Upper lobe of left lung (tissue), 6 donors: ENCODE results near the gene ZNF423. TPM values are rescaled to one million over a fixed set of nuclear protein-coding genes. Genes with fewer than 3 reads are reported as not detected.

Experiments
- ATAC-seq, 2 donors: fragments of 200-7000 bp; cut with Tn5 transposase; one replicate each; pipeline ENCODE4 v1.9.1; 2022; ENCODE audit warnings: mild to moderate bottlenecking in 2 of 2, moderate library complexity in 2 of 2; ENCODE audit not compliant: low FRiP score in 2 of 2
- DNase-seq, 2 donors: peaks; one replicate each; pipeline ENCODE4 v3.0.0-alpha.2; 2019 to 2020
- H3K27ac ChIP-seq, 4 donors: fragments of 200-600 bp; sonication (generic); one replicate each; pipeline ENCODE4 v1.5.1; 2016 to 2019
- H3K27me3 ChIP-seq, 4 donors: fragments of 200-600 bp; sonication (generic); one replicate each; pipeline ENCODE4 v1.5.1; 2017 to 2019
- H3K36me3 ChIP-seq, 4 donors: fragments of 200-600 bp; sonication (generic); one replicate each; pipeline ENCODE4 v1.5.1; 2016 to 2019
- H3K4me1 ChIP-seq, 4 donors: fragments of 200-600 bp; sonication (generic); one replicate each; pipeline ENCODE4 v1.5.1; 2018 to 2019
- H3K4me3 ChIP-seq, 4 donors: fragments of 200-600 bp; sonication (generic); one replicate each; pipeline ENCODE4 v1.5.1; 2017 to 2019; ENCODE audit warnings: mild to moderate bottlenecking in 2 of 4, moderate library complexity in 1 of 4
- H3K9me3 ChIP-seq, 4 donors: fragments of 200-600 bp; sonication (generic); one replicate each; pipeline ENCODE4 v1.5.1; 2018 to 2019
- EP300 ChIP-seq, 4 donors: sonication (generic); formaldehyde crosslinking; IDR thresholded peaks; one replicate each; pipeline ENCODE4 v1.5.1; 2017; ENCODE audit warnings: antibody characterized with exemption in 4 of 4, control low read depth in 2 of 4
- POLR2A ChIP-seq, 4 donors: fragments of 450-650 bp; IDR thresholded peaks; one replicate each; pipeline ENCODE4 v1.5.1; 2016 to 2017; ENCODE audit warnings: antibody characterized with exemption in 4 of 4, mild to moderate bottlenecking in 2 of 4
- POLR2AphosphoS5 ChIP-seq, 2 donors: sonication (generic); formaldehyde crosslinking; IDR thresholded peaks; one replicate each; pipeline ENCODE4 v1.5.1; 2017; ENCODE audit warnings: antibody characterized with exemption in 2 of 2
- WGBS, 2 donors: methylation state at CpG; one replicate each; pipeline ENCODE4 v1.1.5; 2017 to 2018; 5-methylcytosine and 5-hydroxymethylcytosine counted together
- total RNA-seq, 6 donors: library from RNA; depleted of rRNA in 4 of 6; stranded (reverse); fragments of >200 nt in 4 of 6; gene quantifications; one replicate each; pipeline versions ENCODE4 v1.1.0 to v1.2.1, GENCODE V29; 2016 to 2021
- TF ChIP-seq, protein P1 (sequence below), 6 experiments: fragments of 450-650 bp in 4 of 6; fragments of 200-600 bp in 2 of 6; sonication (generic) in 2 of 6; IDR thresholded peaks; one replicate each; pipeline ENCODE4 v1.5.1; 2016 to 2019; ENCODE audit warnings: antibody characterized with exemption in 6 of 6
- donor health status: DM: no; HTN: no; CAD: no; lungs with moderate emphysema.
- donor health status: DM: no; HTN: yes; CAD: no; lungs with severe emphysema.

ZNF423 gene
- total RNA-seq, 6 donors from 2014 or later: 4.1 to 11.4 (median 6.7) TPM

DNA sequence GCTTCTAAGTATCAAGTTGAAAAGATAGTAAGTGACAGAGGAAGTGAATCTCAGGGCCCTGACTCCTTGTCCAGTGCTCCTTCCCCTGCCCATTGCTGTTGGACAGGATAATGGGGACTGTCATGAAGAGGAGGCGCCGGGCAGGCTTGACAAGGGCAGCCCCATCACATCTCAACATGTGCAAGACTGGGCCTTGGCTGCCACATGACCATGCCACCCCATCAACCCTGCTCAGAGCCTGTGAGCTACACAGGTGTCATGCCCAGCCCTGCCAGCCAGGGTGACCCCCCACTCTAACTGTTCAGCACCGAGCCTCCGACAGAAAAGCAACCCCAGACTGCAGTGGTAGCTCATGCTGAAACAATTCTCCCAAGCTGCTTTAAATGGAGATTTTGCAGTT, 310.7 kb downstream of the ZNF423 start:
- DNase-seq (no peak), ATAC-seq (no peak)
- Histone ChIP-seq H3K36me3 (no peaks in the 10 kb centered on the region), H3K4me3 (no peak overlapping the region), H3K27me3 (no peaks in the 10 kb centered on the region), H3K9me3 (no peaks in the 10 kb centered on the region), H3K27ac (no peak overlapping the region), H3K4me1 (no peaks in the 10 kb centered on the region)
- WGBS, 2 donors: 94 to 100% methylated on average over 1 to 4 of the region's 4 CpGs
- TF ChIP-seq POLR2AphosphoS5 (IDR thresholded peaks at IDR 0.05) (no peak), POLR2A (IDR thresholded peaks at IDR 0.05) (no peak), EP300 (IDR thresholded peaks at IDR 0.05) (no peak)
- TF ChIP-seq, protein P1, sequence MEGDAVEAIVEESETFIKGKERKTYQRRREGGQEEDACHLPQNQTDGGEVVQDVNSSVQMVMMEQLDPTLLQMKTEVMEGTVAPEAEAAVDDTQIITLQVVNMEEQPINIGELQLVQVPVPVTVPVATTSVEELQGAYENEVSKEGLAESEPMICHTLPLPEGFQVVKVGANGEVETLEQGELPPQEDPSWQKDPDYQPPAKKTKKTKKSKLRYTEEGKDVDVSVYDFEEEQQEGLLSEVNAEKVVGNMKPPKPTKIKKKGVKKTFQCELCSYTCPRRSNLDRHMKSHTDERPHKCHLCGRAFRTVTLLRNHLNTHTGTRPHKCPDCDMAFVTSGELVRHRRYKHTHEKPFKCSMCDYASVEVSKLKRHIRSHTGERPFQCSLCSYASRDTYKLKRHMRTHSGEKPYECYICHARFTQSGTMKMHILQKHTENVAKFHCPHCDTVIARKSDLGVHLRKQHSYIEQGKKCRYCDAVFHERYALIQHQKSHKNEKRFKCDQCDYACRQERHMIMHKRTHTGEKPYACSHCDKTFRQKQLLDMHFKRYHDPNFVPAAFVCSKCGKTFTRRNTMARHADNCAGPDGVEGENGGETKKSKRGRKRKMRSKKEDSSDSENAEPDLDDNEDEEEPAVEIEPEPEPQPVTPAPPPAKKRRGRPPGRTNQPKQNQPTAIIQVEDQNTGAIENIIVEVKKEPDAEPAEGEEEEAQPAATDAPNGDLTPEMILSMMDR (IDR thresholded peaks at IDR 0.05): no peak

DNA sequence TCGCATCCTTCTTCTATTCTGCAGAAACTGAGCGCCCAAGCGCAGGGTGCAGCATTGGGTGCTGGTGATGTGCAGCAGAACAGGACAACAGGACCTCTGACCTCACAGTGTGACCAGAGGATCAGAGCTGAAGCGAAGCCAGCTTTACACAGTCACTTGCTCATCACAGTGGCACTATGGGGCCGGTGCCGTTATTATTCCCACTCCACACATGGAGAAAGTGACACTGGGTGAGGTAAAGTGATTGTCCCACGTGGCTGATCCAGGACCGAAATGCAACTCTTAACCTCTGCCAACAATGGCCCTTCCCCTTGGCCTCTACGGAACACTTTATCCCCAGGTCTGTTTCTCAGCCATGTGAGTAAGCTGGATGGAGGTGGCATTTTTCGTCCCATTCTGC, 311.1 kb downstream of the ZNF423 start:
- no peaks in the 10 kb centered on the region for H3K36me3 ChIP-seq
- ATAC-seq: no peak
- H3K27me3 ChIP-seq: no peaks in the 10 kb centered on the region
- 79 to 90% methylated on average over 6 to 10 of the region's 10 CpGs for WGBS, 2 donors
- H3K4me3 ChIP-seq: no peak overlapping the region
- no peaks in the 10 kb centered on the region for H3K4me1 ChIP-seq
- no peak for DNase-seq
- no peaks in the 10 kb centered on the region for H3K9me3 ChIP-seq
- no peak overlapping the region for H3K27ac ChIP-seq
- no peak for TF ChIP-seq POLR2AphosphoS5 (IDR thresholded peaks at IDR 0.05)
- no peak for TF ChIP-seq POLR2A (IDR thresholded peaks at IDR 0.05)

DNA sequence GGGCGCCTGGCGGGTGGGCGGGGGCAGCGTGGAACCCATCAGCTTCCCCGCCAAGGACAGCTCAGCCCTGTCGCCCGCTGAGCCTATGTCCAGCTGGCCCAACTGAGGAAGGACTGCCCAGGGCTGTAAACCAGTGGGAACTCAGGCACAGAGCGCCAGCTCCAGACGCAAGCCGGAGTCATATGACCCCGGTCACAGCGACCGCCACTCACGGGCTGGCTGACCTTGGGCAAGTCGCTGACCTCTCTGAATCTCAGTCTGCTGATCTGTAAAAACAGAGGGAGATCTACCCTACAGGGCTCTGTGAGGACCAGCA, 312.3 kb downstream of the ZNF423 start:
- H3K9me3 ChIP-seq: no peaks in the 10 kb centered on the region
- H3K27me3 ChIP-seq: no peaks in the 10 kb centered on the region
- WGBS, 2 donors: 93 to 94% methylated on average over 5 to 15 of the region's 15 CpGs
- no peak overlapping the region for H3K4me3 ChIP-seq
- TF ChIP-seq POLR2AphosphoS5 (IDR thresholded peaks at IDR 0.05) (no peak), EP300 (IDR thresholded peaks at IDR 0.05) (no peak), POLR2A (IDR thresholded peaks at IDR 0.05) (no peak)
- TF ChIP-seq, protein P1 (IDR thresholded peaks at IDR 0.05): no peak
- no peaks in the 10 kb centered on the region for H3K4me1 ChIP-seq
- DNase-seq (no peak), ATAC-seq (no peak)
- no peaks in the 10 kb centered on the region for H3K36me3 ChIP-seq
- H3K27ac ChIP-seq: no peak overlapping the region

DNA sequence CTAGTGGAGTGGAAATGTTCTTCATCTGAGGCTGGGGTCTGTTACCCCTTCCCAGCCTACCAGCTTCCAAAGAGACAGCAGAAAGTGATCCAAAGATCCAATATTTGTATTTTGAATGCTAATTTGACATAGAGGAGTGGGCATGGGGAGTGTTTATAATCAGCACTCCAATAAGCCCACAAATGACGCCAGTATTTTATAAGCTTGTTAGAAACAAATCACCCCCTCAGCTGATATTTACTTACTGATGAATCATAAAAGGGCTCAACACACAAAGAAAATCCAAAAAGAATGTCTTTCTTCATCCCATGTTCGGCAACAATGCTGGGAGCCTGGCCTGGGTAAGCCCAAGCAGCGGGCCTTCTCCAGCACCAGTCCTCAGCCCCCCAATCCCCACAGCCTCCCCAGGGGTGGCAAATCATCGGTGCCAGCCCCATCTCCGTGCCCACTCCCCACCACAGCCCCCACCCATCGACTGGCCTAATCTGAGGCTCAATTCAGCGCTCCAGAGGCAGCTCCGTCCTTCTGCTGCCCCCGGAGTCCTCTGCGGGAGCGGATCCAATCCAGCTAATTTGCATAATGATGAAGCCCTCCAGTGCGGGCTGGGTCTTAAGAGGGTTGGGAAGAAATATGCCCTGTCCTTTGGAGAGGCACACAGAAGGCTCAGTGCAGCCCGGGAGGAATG, 312.8 kb downstream of the ZNF423 start:
- TF ChIP-seq POLR2A (IDR thresholded peaks at IDR 0.05): no peak
- TF ChIP-seq, protein P1 (IDR thresholded peaks at IDR 0.05): no peak
- Histone ChIP-seq H3K4me3 (no peak overlapping the region), H3K4me1 (no peaks in the 10 kb centered on the region), H3K9me3 (no peaks in the 10 kb centered on the region), H3K27ac (no peak overlapping the region), H3K27me3 (no peaks in the 10 kb centered on the region), H3K36me3 (no peaks in the 10 kb centered on the region)
- 77 to 86% methylated on average over 12 to 13 of the region's 13 CpGs for WGBS, 2 donors
- ATAC-seq: no peak
- no peak for DNase-seq

DNA sequence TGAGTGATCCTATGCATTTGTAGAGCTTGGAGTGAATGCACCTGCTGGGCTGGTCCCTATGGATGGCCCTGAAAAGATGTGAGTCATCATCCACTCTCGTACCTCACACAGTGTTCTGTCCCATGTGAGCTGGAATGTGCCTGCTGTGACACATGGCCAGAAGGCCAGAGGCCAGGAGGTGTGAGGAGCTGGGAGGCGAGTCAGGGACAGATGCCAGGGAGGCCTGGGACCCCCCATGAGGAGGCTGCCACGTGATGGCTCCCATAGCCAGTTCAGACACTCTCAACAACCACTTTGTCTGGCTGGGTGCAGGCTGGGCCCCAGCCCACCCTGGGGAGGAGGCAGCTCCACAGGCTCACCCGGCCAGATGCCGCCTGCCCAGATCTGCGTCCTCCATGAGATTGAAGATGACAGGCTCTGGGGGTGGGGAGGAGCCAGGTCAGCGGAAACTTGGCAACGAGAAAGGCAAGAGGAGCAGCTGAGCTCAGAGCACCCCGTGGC, 313.5 kb downstream of the ZNF423 start:
- ATAC-seq: no peak
- no peaks in the 10 kb centered on the region for H3K27me3 ChIP-seq
- DNase-seq: no peak
- no peak overlapping the region for H3K27ac ChIP-seq
- H3K9me3 ChIP-seq: no peaks in the 10 kb centered on the region
- H3K4me1 ChIP-seq: no peaks in the 10 kb centered on the region
- H3K36me3 ChIP-seq: no peaks in the 10 kb centered on the region
- no peak for TF ChIP-seq POLR2AphosphoS5 (IDR thresholded peaks at IDR 0.05)
- WGBS, 2 donors: 69 to 81% methylated on average over 6 to 9 of the region's 9 CpGs
- H3K4me3 ChIP-seq: no peak overlapping the region

DNA sequence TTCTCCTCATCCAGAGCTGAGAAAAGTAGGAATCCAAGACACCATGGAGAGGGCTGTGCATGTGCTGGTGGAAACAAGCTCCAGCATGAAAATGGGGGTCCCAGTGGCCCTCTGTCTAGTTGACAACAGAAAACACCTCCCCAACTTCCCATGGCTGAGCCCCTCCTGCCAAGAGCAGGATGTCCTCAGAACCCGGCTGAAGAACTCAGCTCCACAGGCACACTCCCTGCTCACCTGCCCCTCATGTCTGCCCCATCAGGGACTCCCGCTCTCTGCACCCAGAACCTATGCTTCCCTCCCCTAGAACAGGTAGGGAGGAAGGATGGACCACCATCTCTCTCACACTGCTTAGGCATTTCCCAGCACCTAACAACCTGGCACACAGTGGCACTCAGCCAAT, 315.1 kb downstream of the ZNF423 start:
- no peak for ATAC-seq
- Histone ChIP-seq H3K27me3 (no peaks in the 10 kb centered on the region), H3K9me3 (no peaks in the 10 kb centered on the region), H3K4me3 (no peak overlapping the region), H3K36me3 (no peaks in the 10 kb centered on the region), H3K27ac (no peak overlapping the region), H3K4me1 (no peaks in the 10 kb centered on the region)
- WGBS, 2 donors: 86% methylated on average over 2 of the region's 2 CpGs; no CpG with 5 or more reads in 1 of the 2 donors
- TF ChIP-seq POLR2AphosphoS5 (IDR thresholded peaks at IDR 0.05) (no peak), EP300 (IDR thresholded peaks at IDR 0.05) (no peak), POLR2A (IDR thresholded peaks at IDR 0.05) (no peak)
- TF ChIP-seq, protein P1 (IDR thresholded peaks at IDR 0.05): no peak
- no peak for DNase-seq
